OCI-LY1 (cell line): ENCODE data around the gene THOC7.
A peak's percentile ranks its signal among the peaks of the same experiment; 100 is the strongest.

ENCODE experiments used
- H2AFZ ChIP-seq: fragments of 200-600 bp; sonication (generic), shearing (Covaris generic); 2 replicates; pipeline ENCODE4 v1.6.0; 2014; ENCODE audit warnings: antibody characterized with exemption, mild to moderate bottlenecking, low read length
- H3F3A ChIP-seq: fragments of 200-600 bp; sonication (generic), shearing (Covaris generic); 2 replicates; pipeline ENCODE4 v1.6.0; 2014; ENCODE audit warnings: mild to moderate bottlenecking, antibody characterized with exemption, low read length, moderate library complexity; ENCODE audit not compliant: insufficient read depth
- H3K27ac ChIP-seq: fragments of 200-600 bp; sonication (generic); 2 replicates; pipeline ENCODE4 v1.5.1; 2014; ENCODE audit warnings: low read length, mixed run types, mild to moderate bottlenecking, low read depth; ENCODE audit not compliant: poor library complexity, severe bottlenecking
- H3K27me3 ChIP-seq: fragments of 200-600 bp; sonication (generic); 2 replicates; pipeline ENCODE4 v1.6.0; 2014; ENCODE audit warnings: antibody characterized with exemption, mild to moderate bottlenecking, low read length, moderate library complexity; ENCODE audit not compliant: insufficient read depth
- H3K36me3 ChIP-seq: fragments of 200-600 bp; sonication (generic); 2 replicates; pipeline ENCODE4 v1.6.1; 2014; ENCODE audit warnings: mild to moderate bottlenecking, antibody characterized with exemption, low read length, moderate library complexity, mixed read lengths; ENCODE audit not compliant: insufficient read depth
- H3K4me1 ChIP-seq: fragments of 200-600 bp; sonication (generic); 2 replicates; pipeline ENCODE4 v1.5.1; 2014; ENCODE audit warnings: mild to moderate bottlenecking, low read length, moderate library complexity; ENCODE audit not compliant: insufficient read depth, severe bottlenecking
- H3K4me2 ChIP-seq: fragments of 200-600 bp; sonication (generic), shearing (Covaris generic); 2 replicates; pipeline ENCODE4 v1.6.1; 2014; ENCODE audit warnings: low read length
- H3K4me3 ChIP-seq: fragments of 200-600 bp; sonication (generic); 2 replicates; pipeline ENCODE4 v1.5.1; 2014; ENCODE audit warnings: low read length, low read depth, mild to moderate bottlenecking, mixed read lengths; ENCODE audit not compliant: poor library complexity, severe bottlenecking
- H3K79me2 ChIP-seq: fragments of 200-600 bp; shearing (Covaris generic); 2 replicates; pipeline ENCODE4 v1.6.1; 2016; ENCODE audit warnings: mixed run types, low read length, mixed read lengths; ENCODE audit not compliant: insufficient read depth
- H3K9ac ChIP-seq: fragments of 200-600 bp; sonication (generic), shearing (Covaris generic); 2 replicates; pipeline ENCODE4 v1.6.1; 2014; ENCODE audit warnings: mild to moderate bottlenecking, low read length, mixed read lengths
- H3K9me2 ChIP-seq: fragments of 200-600 bp; sonication (generic), shearing (Covaris generic); 2 replicates; pipeline ENCODE4 v1.6.1; 2014; ENCODE audit warnings: low read depth, mild to moderate bottlenecking, low read length, mixed read lengths
- H3K9me3 ChIP-seq: fragments of 200-600 bp; shearing (Covaris generic); 2 replicates; pipeline ENCODE4 v1.6.1; 2014; ENCODE audit warnings: low read length, mixed read lengths
- H4K20me1 ChIP-seq: fragments of 200-600 bp; sonication (generic), shearing (Covaris generic); 2 replicates; pipeline ENCODE4 v1.6.0; 2016; ENCODE audit warnings: mild to moderate bottlenecking, low read length; ENCODE audit not compliant: insufficient read depth
- EZH2 ChIP-seq: fragments of 200-600 bp; sonication (generic), shearing (Covaris generic); IDR thresholded peaks from 2 replicates; pipeline ENCODE4 v1.8.0; 2017; ENCODE audit warnings: borderline replicate concordance, mixed run types, mild to moderate bottlenecking, antibody characterized with exemption, low read length, moderate library complexity, mixed read lengths
- TF ChIP-seq, protein P1 (sequence below): fragments of 200-600 bp; sonication (generic), shearing (Covaris generic); IDR thresholded peaks from 2 replicates; pipeline ENCODE4 v1.5.1; 2017; ENCODE audit warnings: mild to moderate bottlenecking, antibody characterized with exemption, low read length, moderate library complexity, mixed read lengths

THOC7 gene

DNA sequence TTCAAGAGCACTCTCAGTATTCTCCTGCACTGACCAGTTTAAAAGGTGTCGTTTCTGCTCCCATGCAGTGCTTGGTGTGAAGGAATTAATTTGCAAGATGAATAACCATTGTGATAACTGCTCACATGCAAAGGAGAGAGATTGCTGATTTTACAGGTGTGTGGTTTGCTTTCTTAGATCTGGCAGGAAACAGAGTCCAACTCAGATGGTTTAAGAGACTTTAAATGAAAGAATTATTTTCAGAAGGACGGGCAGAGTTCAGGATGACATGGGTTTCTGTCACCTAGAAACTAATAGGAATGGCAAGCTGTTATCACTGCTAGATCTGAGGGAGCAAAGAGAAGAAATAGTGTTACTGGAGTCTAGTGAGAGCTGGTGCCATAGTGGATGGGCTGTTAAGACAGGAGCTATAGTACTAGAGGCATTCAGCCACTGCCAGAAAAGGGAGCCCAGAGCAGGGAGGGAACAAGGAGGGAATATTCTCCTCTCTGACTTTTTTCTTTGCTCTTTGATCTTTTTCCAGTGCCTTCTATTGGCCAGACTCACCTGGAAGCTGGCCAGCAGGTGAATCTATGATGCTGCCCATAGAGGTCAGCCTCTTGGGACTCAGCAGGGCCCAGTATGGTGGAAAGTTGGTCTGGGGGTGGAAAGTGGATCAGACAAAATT, 14.9 kb upstream of the THOC7 start:
- H3K79me2 ChIP-seq: peaks cover 96% of the 10 kb centered on the region
- H3K27me3 ChIP-seq: no peaks in the 10 kb centered on the region
- no peak overlapping the region for H3K4me2 ChIP-seq
- H3K27ac ChIP-seq: no peak overlapping the region
- TF ChIP-seq, protein P1, sequence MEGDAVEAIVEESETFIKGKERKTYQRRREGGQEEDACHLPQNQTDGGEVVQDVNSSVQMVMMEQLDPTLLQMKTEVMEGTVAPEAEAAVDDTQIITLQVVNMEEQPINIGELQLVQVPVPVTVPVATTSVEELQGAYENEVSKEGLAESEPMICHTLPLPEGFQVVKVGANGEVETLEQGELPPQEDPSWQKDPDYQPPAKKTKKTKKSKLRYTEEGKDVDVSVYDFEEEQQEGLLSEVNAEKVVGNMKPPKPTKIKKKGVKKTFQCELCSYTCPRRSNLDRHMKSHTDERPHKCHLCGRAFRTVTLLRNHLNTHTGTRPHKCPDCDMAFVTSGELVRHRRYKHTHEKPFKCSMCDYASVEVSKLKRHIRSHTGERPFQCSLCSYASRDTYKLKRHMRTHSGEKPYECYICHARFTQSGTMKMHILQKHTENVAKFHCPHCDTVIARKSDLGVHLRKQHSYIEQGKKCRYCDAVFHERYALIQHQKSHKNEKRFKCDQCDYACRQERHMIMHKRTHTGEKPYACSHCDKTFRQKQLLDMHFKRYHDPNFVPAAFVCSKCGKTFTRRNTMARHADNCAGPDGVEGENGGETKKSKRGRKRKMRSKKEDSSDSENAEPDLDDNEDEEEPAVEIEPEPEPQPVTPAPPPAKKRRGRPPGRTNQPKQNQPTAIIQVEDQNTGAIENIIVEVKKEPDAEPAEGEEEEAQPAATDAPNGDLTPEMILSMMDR: no peak
- TF ChIP-seq EZH2: no peak
- no peaks in the 10 kb centered on the region for H3K36me3 ChIP-seq
- H2AFZ ChIP-seq: no peak overlapping the region
- peaks cover 27% of the 10 kb centered on the region for H3K4me1 ChIP-seq
- no peaks in the 10 kb centered on the region for H3K9me2 ChIP-seq
- no peaks in the 10 kb centered on the region for H3K9me3 ChIP-seq
- no peak overlapping the region for H3K9ac ChIP-seq
- H4K20me1 ChIP-seq: no peaks in the 10 kb centered on the region
- H3K4me3 ChIP-seq: no peak overlapping the region
- no peaks in the 10 kb centered on the region for H3F3A ChIP-seq

DNA sequence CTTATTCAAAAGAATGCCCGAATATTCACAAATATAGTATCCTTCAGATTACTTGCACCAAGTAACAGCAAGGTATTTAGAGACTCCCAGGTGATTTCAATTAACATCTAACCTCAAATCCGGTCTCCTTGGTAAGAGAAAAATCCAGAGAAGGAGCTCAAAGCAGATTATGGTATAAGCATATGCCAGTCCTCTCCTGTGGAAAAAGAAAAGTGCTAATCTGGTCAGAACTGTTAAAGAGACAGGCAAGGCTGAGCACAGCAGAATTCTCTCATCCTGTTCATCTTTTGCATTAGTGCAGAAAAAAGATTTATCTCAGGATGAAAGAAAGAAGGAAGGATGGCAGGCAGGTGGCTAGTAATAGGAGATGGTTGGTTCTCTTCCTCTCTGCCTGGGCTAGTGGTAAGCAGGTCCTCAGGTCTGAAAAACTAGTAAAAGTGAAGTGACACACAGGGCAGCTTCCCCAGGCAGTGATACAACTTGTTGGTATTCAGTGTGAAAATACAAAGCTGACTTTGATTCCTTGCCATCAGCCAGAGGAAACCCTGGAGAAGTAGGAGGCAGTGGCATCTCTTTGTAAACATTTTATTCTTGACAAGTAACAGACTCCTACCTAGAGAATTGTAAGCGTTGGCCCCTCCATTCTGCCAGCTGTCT, 14.3 kb upstream of the THOC7 start:
- Histone ChIP-seq H3K9ac (no peak overlapping the region), H3K79me2 (peaks cover 96% of the 10 kb centered on the region), H3K36me3 (no peaks in the 10 kb centered on the region), H3K4me2 (peak overlapping the region; percentile 11; the same call in 1 of the 2 replicates), H3K4me3 (no peak overlapping the region), H3F3A (no peaks in the 10 kb centered on the region), H3K27ac (no peak overlapping the region), H3K4me1 (peaks cover 27% of the 10 kb centered on the region), H4K20me1 (no peaks in the 10 kb centered on the region), H3K9me2 (no peaks in the 10 kb centered on the region), H2AFZ (no peak overlapping the region), H3K9me3 (no peaks in the 10 kb centered on the region), H3K27me3 (no peaks in the 10 kb centered on the region)
- no peak for TF ChIP-seq EZH2
- TF ChIP-seq, protein P1: no peak

DNA sequence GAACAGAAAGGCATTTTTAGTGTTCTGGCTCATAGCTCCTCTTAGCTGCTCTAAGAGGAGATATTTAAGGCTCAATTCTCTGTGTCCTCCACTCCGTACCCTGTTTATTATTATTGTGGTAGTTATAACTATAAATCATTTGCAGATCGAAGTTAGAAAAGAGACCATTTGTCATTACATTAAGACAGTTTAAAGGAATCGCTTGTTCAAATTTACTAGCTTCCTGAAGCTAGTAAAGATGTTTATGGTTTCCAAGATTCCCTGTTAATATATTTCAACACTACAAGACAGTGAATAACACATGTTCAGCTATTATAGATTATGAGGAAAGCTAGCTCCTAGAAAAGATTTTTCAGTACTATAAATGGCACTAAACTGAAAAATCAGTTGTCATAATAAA, 12.7 kb upstream of the THOC7 start:
- Histone ChIP-seq H3K4me1 (peaks cover 31% of the 10 kb centered on the region), H3K27me3 (no peaks in the 10 kb centered on the region)

More for the DNA sequence above, 12.7 kb upstream of the THOC7 start:
- Histone ChIP-seq H3K79me2 (peaks cover 96% of the 10 kb centered on the region), H3F3A (no peaks in the 10 kb centered on the region), H3K9me2 (no peaks in the 10 kb centered on the region), H3K36me3 (no peaks in the 10 kb centered on the region), H3K9ac (no peak overlapping the region), H3K27ac (no peak overlapping the region), H2AFZ (no peak overlapping the region), H3K9me3 (no peaks in the 10 kb centered on the region), H3K4me2 (no peak overlapping the region), H3K4me3 (no peak overlapping the region), H4K20me1 (no peaks in the 10 kb centered on the region)
- TF ChIP-seq, protein P1: no peak
- no peak for TF ChIP-seq EZH2
